Uterus (tissue), 2 donors: Measurements from ENCODE around the gene CD72.

ENCODE experiments used
- POLR2A ChIP-seq, 2 donors: fragments of 450-650 bp; IDR thresholded peaks; one replicate each; pipeline ENCODE4 v1.6.1; 2016; ENCODE audit warnings: antibody characterized with exemption in 2 of 2, mild to moderate bottlenecking in 1 of 2, moderate library complexity in 1 of 2
- TF ChIP-seq, protein P1 (sequence below), 4 experiments: fragments of 200-600 bp in 2 of 4; fragments of 450-650 bp in 2 of 4; sonication (generic) in 2 of 4; IDR thresholded peaks; one replicate each; pipeline ENCODE4 v1.5.1; 2016 to 2019; ENCODE audit warnings: antibody characterized with exemption in 4 of 4, mild to moderate bottlenecking in 2 of 4, moderate library complexity in 1 of 4

DNA sequence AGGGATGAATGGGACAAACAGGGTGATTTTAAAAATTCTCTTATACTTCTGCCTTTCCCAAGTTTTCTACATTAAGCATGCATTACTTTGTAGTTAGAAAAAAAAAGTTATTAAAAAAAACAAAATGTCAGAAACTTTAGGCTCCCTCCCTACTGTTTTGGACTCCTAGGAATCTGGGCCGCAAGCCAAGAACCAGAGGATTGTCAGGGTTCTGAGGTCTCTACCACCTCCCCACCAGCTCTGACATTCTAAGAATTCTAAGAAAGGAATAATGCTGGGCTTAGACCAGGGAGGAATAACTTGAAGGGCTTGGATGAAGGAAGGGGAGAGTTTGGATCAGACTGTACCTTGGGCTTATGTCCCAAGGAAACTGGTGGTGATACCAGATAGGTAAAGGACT is 47.8 kb upstream of the CD72 start:
- TF ChIP-seq, protein P1, sequence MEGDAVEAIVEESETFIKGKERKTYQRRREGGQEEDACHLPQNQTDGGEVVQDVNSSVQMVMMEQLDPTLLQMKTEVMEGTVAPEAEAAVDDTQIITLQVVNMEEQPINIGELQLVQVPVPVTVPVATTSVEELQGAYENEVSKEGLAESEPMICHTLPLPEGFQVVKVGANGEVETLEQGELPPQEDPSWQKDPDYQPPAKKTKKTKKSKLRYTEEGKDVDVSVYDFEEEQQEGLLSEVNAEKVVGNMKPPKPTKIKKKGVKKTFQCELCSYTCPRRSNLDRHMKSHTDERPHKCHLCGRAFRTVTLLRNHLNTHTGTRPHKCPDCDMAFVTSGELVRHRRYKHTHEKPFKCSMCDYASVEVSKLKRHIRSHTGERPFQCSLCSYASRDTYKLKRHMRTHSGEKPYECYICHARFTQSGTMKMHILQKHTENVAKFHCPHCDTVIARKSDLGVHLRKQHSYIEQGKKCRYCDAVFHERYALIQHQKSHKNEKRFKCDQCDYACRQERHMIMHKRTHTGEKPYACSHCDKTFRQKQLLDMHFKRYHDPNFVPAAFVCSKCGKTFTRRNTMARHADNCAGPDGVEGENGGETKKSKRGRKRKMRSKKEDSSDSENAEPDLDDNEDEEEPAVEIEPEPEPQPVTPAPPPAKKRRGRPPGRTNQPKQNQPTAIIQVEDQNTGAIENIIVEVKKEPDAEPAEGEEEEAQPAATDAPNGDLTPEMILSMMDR (IDR thresholded peaks at IDR 0.05): no peak
- TF ChIP-seq POLR2A (IDR thresholded peaks at IDR 0.05): no peak
